HepG2 (cell line): Measurements from ENCODE around the gene CH25H. TPM values are rescaled to one million over a fixed set of nuclear protein-coding genes. Genes with fewer than 3 reads are reported as not detected.

Source experiments
- ATAC-seq: fragments of 200-7000 bp; cut with Tn5 transposase; 3 replicates; pipeline ENCODE4 v1.9.1; 2020; ENCODE audit warnings: mild to moderate bottlenecking, moderate library complexity
- BruUV-seq: library from RNA; stranded (reverse); fragments of 400-500 nt; replicated peaks from 2 replicates; lab custom pipeline; 2021; lab: Mats Ljungman, UMichigan
- CTCF ChIA-PET: fragments of 300-600 bp; formaldehyde crosslinking; extraction: SDS; loops from one replicate; lab custom pipeline; 2021; ENCODE audit warnings: low total read pairs, inconsistent platforms, low intra/inter-chr PET ratio; lab: Yijun Ruan, JAX
- POLR2A ChIA-PET: fragments of 350-600 bp; sonication (Branson Sonifier 250); formaldehyde crosslinking; loops from one replicate; lab custom pipeline; 2020; ENCODE audit warnings: antibody characterized with exemption, inconsistent platforms; lab: Yijun Ruan, JAX
- DNase-seq: peaks from one replicate; pipeline ENCODE4 v3.0.0-alpha.2; 2015; ENCODE audit warnings: low spot score
- FAIRE-seq: peaks from 3 replicates; lab custom pipeline; 2011; peaks lifted over from hg19 to GRCh38; lab: Jason Lieb, UNC
- H2AFZ ChIP-seq: one replicate; pipeline ENCODE4 v1.6.1; 2011; ENCODE audit warnings: low read length, inconsistent platforms
- H3K27ac ChIP-seq: fragments of 300-600 bp; 3 replicates; pipeline ENCODE4 v1.8.0; 2011; ENCODE audit warnings: mixed run types, mild to moderate bottlenecking, mixed read lengths, low read length, inconsistent platforms; ENCODE audit not compliant: insufficient read depth; ENCODE audit errors: extremely low read length
- H3K27me3 ChIP-seq, 2 experiments: fragments of 200-600 bp in 1 of 2; 2 replicates in 1 of 2; 3 replicates in 1 of 2; pipeline versions ENCODE4 v1.6.0 to v1.8.0; 2011; ENCODE audit warnings: low read length in 2 of 2, mild to moderate bottlenecking in 2 of 2, moderate library complexity in 2 of 2, inconsistent platforms in 1 of 2; ENCODE audit not compliant: insufficient read depth in 2 of 2, control insufficient read depth in 1 of 2
- H3K36me3 ChIP-seq, 2 experiments: fragments of 200-600 bp in 1 of 2; replicated peaks in 1 of 2; 2 replicates in 1 of 2; 3 replicates in 1 of 2; pipeline versions ENCODE4 v1.5.1 to v1.8.0; 2011; ENCODE audit warnings: low read length in 2 of 2, inconsistent platforms in 1 of 2; ENCODE audit not compliant: insufficient read depth in 2 of 2, control insufficient read depth in 1 of 2
- H3K4me1 ChIP-seq: 2 replicates; pipeline ENCODE4 v1.5.1; 2012; ENCODE audit warnings: low read length, inconsistent platforms; ENCODE audit not compliant: insufficient read depth
- H3K4me2 ChIP-seq: 2 replicates; pipeline ENCODE4 v1.6.0; 2011; ENCODE audit warnings: low read depth, low read length, inconsistent platforms
- H3K4me3 ChIP-seq, 3 experiments: fragments of 200-600 bp in 1 of 3; sonication (generic), shearing (Covaris generic) in 1 of 3; replicated peaks in 1 of 3; 2 replicates each; pipeline ENCODE4 v1.5.1; 2011 to 2016; ENCODE audit warnings: low read length in 3 of 3, inconsistent platforms in 2 of 3, low read depth in 2 of 3, mild to moderate bottlenecking in 2 of 3, control low read depth in 1 of 3, mixed read lengths in 1 of 3; ENCODE audit not compliant: insufficient read depth in 1 of 3
- H3K79me2 ChIP-seq: one replicate; pipeline ENCODE4 v1.6.1; 2011; ENCODE audit warnings: low read length, inconsistent platforms; ENCODE audit not compliant: insufficient read depth
- H3K9ac ChIP-seq: 2 replicates; pipeline ENCODE4 v1.6.0; 2011; ENCODE audit warnings: mild to moderate bottlenecking, low read depth, low read length, inconsistent platforms; ENCODE audit not compliant: insufficient read depth
- H3K9me3 ChIP-seq: 2 replicates; pipeline ENCODE4 v1.5.1; 2012; ENCODE audit warnings: mild to moderate bottlenecking, low read length
- H4K20me1 ChIP-seq: 2 replicates; pipeline ENCODE4 v1.6.0; 2011; ENCODE audit warnings: inconsistent platforms, mild to moderate bottlenecking, low read length, moderate library complexity; ENCODE audit not compliant: insufficient read depth
- FOXA1 ChIP-seq, 2 experiments: fragments of 450-650 bp in 1 of 2; sonication (generic) in 1 of 2; formaldehyde crosslinking in 1 of 2; IDR thresholded peaks; 2 replicates each; pipeline versions ENCODE4 v1.4.0 to v1.6.1; 2016 to 2020; ENCODE audit warnings: missing genetic modification reagents in 1 of 2
- GMEB2 ChIP-seq: IDR thresholded peaks from 2 replicates; pipeline ENCODE4 v1.6.1; 2016; ENCODE audit warnings: missing biosample characterization, missing genetic modification reagents, low read depth
- HINFP ChIP-seq: sonication (generic); formaldehyde crosslinking; IDR thresholded peaks from 2 replicates; pipeline ENCODE4 v1.4.0; 2020; ENCODE audit warnings: low read depth, mild to moderate bottlenecking, missing genetic modification reagents
- HNF1B ChIP-seq: sonication (generic); formaldehyde crosslinking; IDR thresholded peaks from 2 replicates; pipeline ENCODE4 v1.5.1; 2020; ENCODE audit warnings: mild to moderate bottlenecking, moderate library complexity, missing genetic modification reagents
- IKZF4 ChIP-seq: sonication (generic); formaldehyde crosslinking; IDR thresholded peaks from 2 replicates; pipeline ENCODE4 v1.5.1; 2020; ENCODE audit warnings: borderline replicate concordance, mild to moderate bottlenecking, low read depth, missing genetic modification reagents; ENCODE audit errors: not compliant biosample characterization
- IKZF5 ChIP-seq: IDR thresholded peaks from 2 replicates; pipeline ENCODE4 v1.6.1; 2018; ENCODE audit warnings: missing genetic modification reagents, mild to moderate bottlenecking, missing compliant biosample characterization
- PBX2 ChIP-seq: IDR thresholded peaks from 2 replicates; pipeline ENCODE4 v1.6.1; 2016; ENCODE audit warnings: control low read depth
- ZNF552 ChIP-seq: sonication (generic); formaldehyde crosslinking; IDR thresholded peaks from 2 replicates; pipeline ENCODE4 v1.9.0; 2022; ENCODE audit warnings: missing genetic modification reagents, mild to moderate bottlenecking, borderline replicate concordance
- ZNF609 ChIP-seq: sonication (generic); formaldehyde crosslinking; IDR thresholded peaks from 2 replicates; pipeline ENCODE4 v1.4.0; 2020; ENCODE audit warnings: mild to moderate bottlenecking, missing genetic modification reagents, borderline replicate concordance
- ZNF792 ChIP-seq: IDR thresholded peaks from 2 replicates; pipeline ENCODE4 v1.6.1; 2016
- WGBS: methylation state at CpG from one replicate; pipeline ENCODE4 v1.1.6; 2017; ENCODE audit warnings: low lambda C conversion rate; 5-methylcytosine and 5-hydroxymethylcytosine counted together
- in situ Hi-C: cut with HindIII; loops from 2 replicates; pipeline ENCODE4 v1.10.0; 2017; ENCODE audit warnings: low pct_unique_long_range_greater_than_20kb; ENCODE audit not compliant: extremely low pct_ligation_motif_present
- intact Hi-C: fragments of 100-400 bp; cut with micrococcal nuclease; formaldehyde crosslinking; loops from one replicate; pipeline ENCODE4 v1.10.0; 2022; ENCODE audit not compliant: unreplicated experiment
- polyA plus RNA-seq, 8 experiments: library from polyadenylated mRNA; depleted of rRNA in 3 of 8; stranded (reverse) in 7 of 8; unstranded in 1 of 8; fragments of >200 nt; fragmentation: Illumina TruSeq in 4 of 8; extraction: Trizol in 4 of 8; gene quantifications; 2 replicates each; pipeline versions ENCODE4 v1.2.1 to v1.2.3, GENCODE V29; 2011 to 2016; ENCODE audit warnings: low read depth in 4 of 8, missing spikeins in 1 of 8, mixed read lengths in 1 of 8; ENCODE audit not compliant: insufficient read depth in 1 of 8
- total RNA-seq, 5 experiments: library from RNA; depleted of rRNA; stranded (reverse); fragments of >200 nt; fragmentation: Illumina TruSeq; extraction: Trizol; gene quantifications; 2 replicates each; pipeline ENCODE4 v1.2.3, GENCODE V29; 2016; ENCODE audit warnings: low read depth in 1 of 5

CH25H gene
- total and polyA plus RNA-seq, 2 of the 13 experiments (the other 11 are each of a cell fraction or from before 2014, with no cell fraction given): not detected

- TF ChIP-seq ZNF552: no peak
- no peak for TF ChIP-seq HNF1B
- TF ChIP-seq ZNF609 (CRISPR knock-in tag): no peak
- TF ChIP-seq PBX2 (CRISPR knock-in tag): no peak
These were observed 3.9 kb downstream of the CH25H start (continued) for GRCh38 chr10:89203237-89203636.

- ChIA-PET POLR2A (no interaction called here), CTCF (no interaction called here)
- Histone ChIP-seq H3K4me1 (peaks cover 7% of the 10 kb centered on the region), H2AFZ (no peak overlapping the region), H3K79me2 (no peaks in the 10 kb centered on the region), H3K36me3 (no peaks in the 10 kb centered on the region), H3K9me3 (no peaks in the 10 kb centered on the region), H3K4me2 (no peak overlapping the region), H3K27ac (no peak overlapping the region), H3K27me3 (peaks cover 5 to 31% of the 10 kb centered on the region in 2 experiments), H4K20me1 (no peaks in the 10 kb centered on the region), H3K4me3 (no peak overlapping the region), H3K9ac (no peak overlapping the region)
- ATAC-seq (no peak), DNase-seq (no peak), FAIRE-seq (no peak)
- intact Hi-C loops (no loop called here), in situ Hi-C loops (loop anchor here (10.0 to 25.0 kb wide), 2 partner anchors 267 to 365 kb away; no protein-coding TSS in a partner anchor)
- WGBS: 26% methylated on average over 2 of the region's 2 CpGs
- no TSS peak for BruUV-seq
- TF ChIP-seq HINFP (CRISPR knock-in tag) (no peak), ZNF792 (CRISPR knock-in tag) (no peak), IKZF5 (CRISPR knock-in tag) (no peak), FOXA1 (IDR thresholded peaks at IDR 0.05) (no peak), FOXA1 (CRISPR knock-in tag; IDR thresholded peaks at IDR 0.05) (no peak), IKZF4 (no peak), GMEB2 (CRISPR knock-in tag) (no peak)
These were observed 5.1 kb downstream of the CH25H start for GRCh38 chr10:89202033-89202425.
